ENCODE data around the gene CD99.
"Not testable (repeated sequence)": the region's sequence is repeated elsewhere in the genome, so short reads cannot be mapped to it uniquely, and the experiment has no call there.

The CD99 gene

DNA sequence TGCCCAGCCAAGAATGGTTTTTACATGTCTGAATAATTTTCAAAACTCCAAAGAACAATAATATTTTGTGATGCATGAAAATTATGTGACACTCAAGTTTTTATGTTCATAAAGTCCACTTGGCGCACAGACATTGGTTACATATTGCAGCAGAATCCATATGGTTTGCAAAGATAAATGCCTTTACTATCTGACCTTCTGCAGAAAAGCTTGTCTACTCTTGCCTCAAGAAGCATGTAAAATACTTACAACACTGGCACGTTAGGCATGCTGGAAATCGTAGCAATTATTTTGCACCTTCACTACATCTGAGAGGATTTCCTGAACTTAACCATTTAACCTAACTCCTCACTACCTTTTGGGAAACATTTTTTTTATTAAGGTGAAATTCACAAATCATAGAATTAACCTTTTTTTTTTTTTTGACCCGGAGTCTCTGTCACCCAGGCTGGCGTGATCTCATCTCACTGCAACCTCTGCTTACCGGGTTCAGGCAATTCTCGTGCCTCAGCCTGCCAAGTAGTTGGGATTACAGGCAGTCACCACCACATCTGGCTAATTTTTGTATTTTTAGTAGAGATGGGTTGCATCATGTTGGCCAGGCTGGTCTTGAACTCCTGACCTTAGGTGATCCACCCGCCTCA is 57.2 kb downstream of the CD99 start:
- peaks cover 5% of the 10 kb centered on the region for H3K36me3 Mint-ChIP-seq (ENCODE audit: low read depth)
- no peak for DNase-seq
- H3K4me1 Mint-ChIP-seq, result peaks cover 11% of the 10 kb centered on the region
- H3K27ac Mint-ChIP-seq, result no peak overlapping the region
- no peaks in the 10 kb centered on the region for H3K9me3 Mint-ChIP-seq
- H3K4me3 Mint-ChIP-seq, result no peak overlapping the region
- TF ChIP-seq, protein P1, sequence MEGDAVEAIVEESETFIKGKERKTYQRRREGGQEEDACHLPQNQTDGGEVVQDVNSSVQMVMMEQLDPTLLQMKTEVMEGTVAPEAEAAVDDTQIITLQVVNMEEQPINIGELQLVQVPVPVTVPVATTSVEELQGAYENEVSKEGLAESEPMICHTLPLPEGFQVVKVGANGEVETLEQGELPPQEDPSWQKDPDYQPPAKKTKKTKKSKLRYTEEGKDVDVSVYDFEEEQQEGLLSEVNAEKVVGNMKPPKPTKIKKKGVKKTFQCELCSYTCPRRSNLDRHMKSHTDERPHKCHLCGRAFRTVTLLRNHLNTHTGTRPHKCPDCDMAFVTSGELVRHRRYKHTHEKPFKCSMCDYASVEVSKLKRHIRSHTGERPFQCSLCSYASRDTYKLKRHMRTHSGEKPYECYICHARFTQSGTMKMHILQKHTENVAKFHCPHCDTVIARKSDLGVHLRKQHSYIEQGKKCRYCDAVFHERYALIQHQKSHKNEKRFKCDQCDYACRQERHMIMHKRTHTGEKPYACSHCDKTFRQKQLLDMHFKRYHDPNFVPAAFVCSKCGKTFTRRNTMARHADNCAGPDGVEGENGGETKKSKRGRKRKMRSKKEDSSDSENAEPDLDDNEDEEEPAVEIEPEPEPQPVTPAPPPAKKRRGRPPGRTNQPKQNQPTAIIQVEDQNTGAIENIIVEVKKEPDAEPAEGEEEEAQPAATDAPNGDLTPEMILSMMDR (IDR thresholded peaks at IDR 0.05), result no peak
- H3K27me3 Mint-ChIP-seq (ENCODE audit: low read depth, poor library complexity), result no peaks in the 10 kb centered on the region

DNA sequence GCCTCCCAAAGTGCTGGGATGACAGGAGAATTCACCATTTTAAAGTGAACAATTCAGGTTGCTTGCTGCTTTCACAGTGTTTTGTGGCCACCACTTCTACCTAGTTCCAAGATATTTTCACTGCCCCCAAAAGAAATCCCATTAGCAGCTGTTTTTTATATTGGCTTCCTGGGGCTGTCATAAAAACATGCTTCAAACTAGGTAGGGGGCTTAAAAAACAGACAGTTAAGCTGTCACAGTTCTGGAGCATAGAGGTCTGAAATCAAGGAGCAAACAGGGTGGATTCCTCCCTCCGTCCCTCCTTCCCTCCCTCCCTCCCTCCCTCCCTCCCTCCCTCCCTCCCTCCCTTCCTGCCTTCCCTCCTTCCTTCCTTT is 57.7 kb downstream of the CD99 start:
- Mint-ChIP-seq H3K9me3 (no peaks in the 10 kb centered on the region), H3K27ac (no peak overlapping the region), H3K27me3 (ENCODE audit: low read depth, poor library complexity) (no peaks in the 10 kb centered on the region), H3K4me1 (peaks cover 11% of the 10 kb centered on the region), H3K4me3 (no peak overlapping the region), H3K36me3 (ENCODE audit: low read depth) (no peaks in the 10 kb centered on the region)
- DNase-seq, result no peak
- TF ChIP-seq, protein P1 (IDR thresholded peaks at IDR 0.05), result no peak

DNA sequence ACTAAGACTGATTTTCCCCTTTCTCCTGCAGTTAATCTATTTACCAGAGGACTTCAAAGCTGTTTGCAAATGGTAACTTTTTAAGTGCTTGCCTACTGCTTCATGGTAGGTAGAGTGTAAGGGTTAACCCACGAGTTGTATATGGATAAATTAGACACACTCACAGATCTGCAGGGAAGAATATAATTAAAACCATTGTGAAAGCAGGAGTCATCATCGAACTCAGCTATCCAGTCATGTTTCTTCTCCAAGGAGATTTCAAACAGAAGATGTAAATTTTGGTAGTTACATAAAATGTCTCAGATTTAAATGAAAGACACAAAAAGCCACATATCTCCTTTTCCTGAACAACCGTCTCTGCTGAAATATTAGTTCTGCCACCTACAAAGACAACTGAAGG is 60.2 kb downstream of the CD99 start:
- H3K36me3 Mint-ChIP-seq (ENCODE audit: low read depth), result no peaks in the 10 kb centered on the region
- H3K4me1 Mint-ChIP-seq, result peaks cover 11% of the 10 kb centered on the region
- no peaks in the 10 kb centered on the region for H3K9me3 Mint-ChIP-seq
- H3K27me3 Mint-ChIP-seq (ENCODE audit: low read depth, poor library complexity), result no peaks in the 10 kb centered on the region
- no peak overlapping the region for H3K4me3 Mint-ChIP-seq
- DNase-seq, result no peak
- TF ChIP-seq, protein P1 (IDR thresholded peaks at IDR 0.05), result no peak
- no peak overlapping the region for H3K27ac Mint-ChIP-seq

DNA sequence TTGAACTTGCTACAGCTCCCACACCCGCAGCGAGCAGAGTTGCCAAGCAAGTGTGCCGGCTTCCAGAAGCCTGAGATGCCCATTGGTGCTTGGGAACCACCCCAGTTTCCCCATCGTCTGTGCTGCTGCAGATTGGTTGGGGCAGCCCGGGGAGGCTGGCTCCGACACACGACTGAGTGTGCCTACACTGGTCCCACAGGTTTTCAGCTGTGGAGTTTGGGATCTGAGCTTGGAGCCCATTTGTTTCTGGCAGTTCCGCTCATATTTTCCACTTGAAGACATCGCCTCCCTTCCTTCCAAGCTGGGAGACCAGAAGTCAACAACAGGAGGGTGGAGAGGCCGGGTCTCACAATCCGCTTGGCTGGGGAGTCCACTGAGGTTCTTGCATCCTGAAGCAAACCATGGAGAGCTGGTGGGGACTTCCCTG is 60.8 kb downstream of the CD99 start, which contains the start of gene XG:
Gene XG, plus strand, starts transcription at position 167 of the 427 bp plus-strand sequence. Its CDS starts 235 bp downstream, at position 402.
- H3K36me3 Mint-ChIP-seq (ENCODE audit: low read depth); H3K27ac Mint-ChIP-seq; H3K27me3 Mint-ChIP-seq (ENCODE audit: low read depth, poor library complexity); H3K9me3 Mint-ChIP-seq; H3K4me3 Mint-ChIP-seq; DNase-seq: not testable (repeated sequence)
- peaks cover 11% of the 10 kb centered on the region for H3K4me1 Mint-ChIP-seq

DNA sequence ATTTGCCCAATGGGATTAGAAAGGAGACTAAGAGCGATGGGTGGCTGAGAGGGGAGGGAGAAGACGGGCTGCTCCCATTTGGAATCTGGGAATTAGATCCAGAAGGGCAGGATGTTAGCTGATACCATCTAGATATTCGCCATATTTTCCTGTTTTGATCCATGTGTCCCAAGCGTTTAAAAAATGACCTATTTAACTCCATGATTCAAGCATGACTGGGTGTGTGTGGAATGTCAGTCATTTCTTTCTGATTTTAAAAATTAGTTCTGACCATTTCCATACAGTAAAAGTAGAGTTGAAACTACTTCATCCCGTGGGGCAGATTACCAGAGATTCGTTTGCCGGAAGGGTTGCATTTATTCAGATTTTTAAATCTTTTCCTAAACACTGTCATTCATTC is 61.3 kb downstream of the CD99 start:
- H3K4me1 Mint-ChIP-seq, result peaks cover 11% of the 10 kb centered on the region
- not testable (repeated sequence) for H3K27ac Mint-ChIP-seq; H3K9me3 Mint-ChIP-seq; H3K4me3 Mint-ChIP-seq; DNase-seq; H3K36me3 Mint-ChIP-seq (ENCODE audit: low read depth); H3K27me3 Mint-ChIP-seq (ENCODE audit: low read depth, poor library complexity)

DNA sequence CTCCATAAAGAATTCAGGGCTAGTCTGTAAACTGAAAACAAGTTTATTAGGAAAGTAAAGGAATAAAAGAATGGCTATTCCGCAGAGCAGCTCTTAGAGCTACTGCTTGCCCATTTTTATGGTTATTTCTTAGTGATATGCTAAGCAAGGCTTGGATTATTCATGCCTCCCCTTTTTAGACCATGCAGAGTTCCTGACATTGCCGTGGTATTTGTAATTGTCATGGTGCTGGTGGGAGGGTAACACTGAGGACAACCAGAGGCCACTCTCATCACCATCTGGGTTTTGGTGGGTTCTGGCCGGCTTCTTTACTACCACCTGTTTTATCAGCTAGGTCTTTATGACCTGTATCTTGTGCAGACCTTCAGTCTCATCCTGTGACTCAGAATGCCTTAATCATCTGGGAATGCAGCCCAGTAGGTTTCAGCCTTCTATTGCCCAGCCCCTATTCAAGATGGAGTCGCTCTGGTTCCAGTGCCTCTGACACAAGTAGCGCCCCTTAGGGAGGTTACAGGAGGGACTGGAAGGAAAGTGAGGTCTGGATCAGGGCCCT is 64.1 kb downstream of the CD99 start:
- not testable (repeated sequence) for H3K36me3 Mint-ChIP-seq (ENCODE audit: low read depth); H3K27me3 Mint-ChIP-seq (ENCODE audit: low read depth, poor library complexity); H3K9me3 Mint-ChIP-seq; DNase-seq; H3K4me3 Mint-ChIP-seq; H3K27ac Mint-ChIP-seq
- H3K4me1 Mint-ChIP-seq, result peaks cover 11% of the 10 kb centered on the region

DNA sequence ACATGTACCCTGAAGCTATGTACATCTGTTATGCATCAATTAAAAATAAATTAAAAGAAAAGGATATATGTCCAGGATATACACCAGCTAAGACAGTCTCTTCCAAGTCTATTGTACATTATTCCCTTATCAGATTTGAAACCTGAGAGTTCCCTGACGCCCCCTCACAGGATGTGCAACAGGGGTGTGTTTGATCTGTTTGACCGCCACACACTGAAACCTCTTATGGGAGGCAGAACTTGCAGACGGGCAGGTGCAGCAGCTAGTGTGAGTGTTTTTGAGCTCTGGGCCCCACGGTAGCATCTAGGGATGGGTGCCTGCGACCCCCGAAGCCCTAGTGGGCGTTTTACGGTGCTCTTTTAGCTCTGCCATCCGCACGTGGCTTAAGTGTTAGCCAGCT is 65.5 kb downstream of the CD99 start:
- DNase-seq, result no peak
- Mint-ChIP-seq H3K36me3 (ENCODE audit: low read depth) (no peaks in the 10 kb centered on the region), H3K27ac (peak overlapping the region; percentile 44), H3K4me1 (no peaks in the 10 kb centered on the region), H3K27me3 (ENCODE audit: low read depth, poor library complexity) (no peaks in the 10 kb centered on the region), H3K4me3 (no peak overlapping the region), H3K9me3 (peaks cover 4% of the 10 kb centered on the region)
- TF ChIP-seq, protein P1 (IDR thresholded peaks at IDR 0.05), result no peak

All from nephron progenitor cell (in vitro differentiated cells).